Neuronal stem cell (in vitro differentiated cells): ENCODE results near the gene HTATSF1.

Source experiments
- DNase-seq: peaks from one replicate; pipeline ENCODE4 v3.0.0-alpha.2; 2013; ENCODE audit warnings: low spot score
- H2AFZ ChIP-seq: one replicate; pipeline ENCODE4 v1.6.1; 2013; ENCODE audit warnings: mild to moderate bottlenecking, low read length, inconsistent platforms
- H2AK5ac ChIP-seq: 2 replicates; pipeline ENCODE4 v1.6.1; 2013; ENCODE audit warnings: low read depth, mild to moderate bottlenecking, inconsistent platforms, low read length, moderate library complexity, mixed read lengths
- H2BK120ac ChIP-seq: 2 replicates; pipeline ENCODE4 v1.6.1; 2013; ENCODE audit warnings: low read depth, mild to moderate bottlenecking, inconsistent platforms, low read length, moderate library complexity, mixed read lengths
- H2BK12ac ChIP-seq: one replicate; pipeline ENCODE4 v1.6.1; 2013; ENCODE audit warnings: low read length, inconsistent platforms
- H2BK15ac ChIP-seq: 2 replicates; pipeline ENCODE4 v1.6.1; 2013; ENCODE audit warnings: mild to moderate bottlenecking, low read length, inconsistent platforms, mixed read lengths
- H2BK5ac ChIP-seq: one replicate; pipeline ENCODE4 v1.6.1; 2013; ENCODE audit warnings: inconsistent platforms, mild to moderate bottlenecking, low read length, moderate library complexity
- H3K14ac ChIP-seq: one replicate; pipeline ENCODE4 v1.6.1; 2013; ENCODE audit warnings: low read length, inconsistent platforms
- H3K18ac ChIP-seq: 2 replicates; pipeline ENCODE4 v1.6.1; 2013; ENCODE audit warnings: low read length, inconsistent platforms
- H3K23ac ChIP-seq: 2 replicates; pipeline ENCODE4 v1.6.1; 2013; ENCODE audit warnings: low read depth, mild to moderate bottlenecking, mixed read lengths, low read length, inconsistent platforms; ENCODE audit not compliant: poor library complexity
- H3K27ac ChIP-seq: replicated peaks from 3 replicates; pipeline ENCODE4 v1.5.1; 2013; ENCODE audit warnings: low read length, inconsistent platforms
- H3K27me3 ChIP-seq, 3 experiments: 2 replicates each; pipeline ENCODE4 v1.6.1; 2013; ENCODE audit warnings: low read length in 3 of 3, mild to moderate bottlenecking in 2 of 3, inconsistent platforms in 1 of 3, low read depth in 1 of 3, mixed read lengths in 1 of 3, moderate library complexity in 1 of 3; ENCODE audit not compliant: control insufficient read depth in 3 of 3, insufficient read depth in 3 of 3
- H3K36me3 ChIP-seq, 2 donors: replicated peaks in 1 of 2; 2 replicates each; pipeline ENCODE4 v1.6.1; 2013; ENCODE audit warnings: low read length in 2 of 2; ENCODE audit not compliant: control insufficient read depth in 2 of 2, insufficient read depth in 2 of 2
- H3K4ac ChIP-seq: 2 replicates; pipeline ENCODE4 v1.6.1; 2013; ENCODE audit warnings: inconsistent platforms, mild to moderate bottlenecking, low read length, moderate library complexity
- H3K4me1 ChIP-seq, 2 donors: 1 replicate in 1 of 2; 2 replicates in 1 of 2; pipeline ENCODE4 v1.6.1; 2013; ENCODE audit warnings: low read length in 2 of 2, low read depth in 1 of 2; ENCODE audit not compliant: control insufficient read depth in 2 of 2, insufficient read depth in 1 of 2
- H3K4me2 ChIP-seq: one replicate; pipeline ENCODE4 v1.6.1; 2013; ENCODE audit warnings: mild to moderate bottlenecking, low read length, inconsistent platforms; ENCODE audit not compliant: insufficient read depth, poor library complexity, severe bottlenecking
- H3K4me3 ChIP-seq, 2 donors: 2 replicates each; pipeline ENCODE4 v1.5.1; 2013; ENCODE audit warnings: low read length in 2 of 2, mild to moderate bottlenecking in 2 of 2, inconsistent platforms in 1 of 2, moderate library complexity in 1 of 2
- H3K79me1 ChIP-seq: one replicate; pipeline ENCODE4 v1.6.1; 2013; ENCODE audit warnings: low read depth, mild to moderate bottlenecking, inconsistent platforms, low read length, moderate library complexity
- H3K9ac ChIP-seq: one replicate; pipeline ENCODE4 v1.6.1; 2013; ENCODE audit warnings: mild to moderate bottlenecking, low read depth, low read length, inconsistent platforms; ENCODE audit not compliant: poor library complexity
- H3K9me3 ChIP-seq, 2 donors: replicated peaks in 1 of 2; 2 replicates each; pipeline versions ENCODE3 to v1.6.1; 2013; ENCODE audit warnings: low read length in 2 of 2, mild to moderate bottlenecking in 2 of 2, inconsistent platforms in 1 of 2, low read depth in 1 of 2, mixed read lengths in 1 of 2, moderate library complexity in 1 of 2; ENCODE audit not compliant: control insufficient read depth in 2 of 2, insufficient read depth in 1 of 2
- H4K8ac ChIP-seq: one replicate; pipeline ENCODE4 v1.6.1; 2013; ENCODE audit warnings: low read depth, mild to moderate bottlenecking, inconsistent platforms, low read length, moderate library complexity
- H4K91ac ChIP-seq: one replicate; pipeline ENCODE4 v1.6.1; 2013; ENCODE audit warnings: low read length, low read depth, mild to moderate bottlenecking, inconsistent platforms; ENCODE audit not compliant: poor library complexity
- WGBS, 2 donors: extraction: QIAGEN DNeasy Blood & Tissue Kit; methylation state at CpG; one replicate each; pipeline ENCODE4 v1.1.7; 2013; ENCODE audit warnings: missing lambda C conversion rate in 2 of 2, mixed read lengths in 1 of 2; ENCODE audit not compliant: insufficient read length in 2 of 2, insufficient replicate concordance in 1 of 2; ENCODE audit errors: extremely low coverage in 2 of 2; 5-methylcytosine and 5-hydroxymethylcytosine counted together

HTATSF1 gene

GRCh38 chrX:136495043-136495442, 2.3 kb upstream of the HTATSF1 start:
- Histone ChIP-seq H3K18ac (no peak overlapping the region), H3K9ac (no peak overlapping the region), H3K4me3 (no peak overlapping the region), H3K79me1 (no peaks in the 10 kb centered on the region), H3K9me3 (no peaks in the 10 kb centered on the region), H2BK5ac (no peak overlapping the region), H2BK12ac (no peak overlapping the region), H2AFZ (no peak overlapping the region), H3K14ac (no peak overlapping the region), H2AK5ac (no peak overlapping the region), H2BK15ac (no peak overlapping the region), H3K23ac (no peak overlapping the region), H3K4me2 (no peak overlapping the region), H2BK120ac (no peak overlapping the region), H4K91ac (no peak overlapping the region), H3K36me3 (peaks cover 0 to 5% of the 10 kb centered on the region in 2 donors), H3K27ac (no peak overlapping the region), H3K4ac (no peak overlapping the region), H3K27me3 (peaks cover 0 to 20% (median 0%) of the 10 kb centered on the region in 3 experiments), H4K8ac (no peak overlapping the region), H3K4me1 (no peaks in the 10 kb centered on the region)
- DNase-seq, result no peak
- no CpG with 5 or more reads among the region's 4 CpGs for WGBS, 2 donors

GRCh38 chrX:136496186-136496763, 1.1 kb upstream of the HTATSF1 start:
- Histone ChIP-seq H3K27ac (peak overlapping the region; percentile 94), H3K36me3 (peaks cover 2 to 17% of the 10 kb centered on the region in 2 donors), H2BK15ac (no peak overlapping the region), H3K4me1 (no peaks in the 10 kb centered on the region), H2BK5ac (no peak overlapping the region), H2AFZ (peak overlapping the region; percentile 86), H3K4me2 (peak overlapping the region; percentile 54), H3K9ac (no peak overlapping the region), H2BK120ac (no peak overlapping the region), H3K79me1 (no peaks in the 10 kb centered on the region), H3K4ac (no peak overlapping the region), H4K91ac (no peak overlapping the region), H3K14ac (no peak overlapping the region), H3K9me3 (no peaks in the 10 kb centered on the region), H3K18ac (no peak overlapping the region), H3K23ac (no peak overlapping the region), H3K27me3 (peaks cover 0 to 13% (median 0%) of the 10 kb centered on the region in 3 experiments), H4K8ac (no peak overlapping the region), H2AK5ac (no peak overlapping the region), H2BK12ac (no peak overlapping the region), H3K4me3 (peak overlapping the region; percentile 65 to 81)
- no peak for DNase-seq
- no CpG with 5 or more reads among the region's 13 CpGs for WGBS, 2 donors

DNA sequence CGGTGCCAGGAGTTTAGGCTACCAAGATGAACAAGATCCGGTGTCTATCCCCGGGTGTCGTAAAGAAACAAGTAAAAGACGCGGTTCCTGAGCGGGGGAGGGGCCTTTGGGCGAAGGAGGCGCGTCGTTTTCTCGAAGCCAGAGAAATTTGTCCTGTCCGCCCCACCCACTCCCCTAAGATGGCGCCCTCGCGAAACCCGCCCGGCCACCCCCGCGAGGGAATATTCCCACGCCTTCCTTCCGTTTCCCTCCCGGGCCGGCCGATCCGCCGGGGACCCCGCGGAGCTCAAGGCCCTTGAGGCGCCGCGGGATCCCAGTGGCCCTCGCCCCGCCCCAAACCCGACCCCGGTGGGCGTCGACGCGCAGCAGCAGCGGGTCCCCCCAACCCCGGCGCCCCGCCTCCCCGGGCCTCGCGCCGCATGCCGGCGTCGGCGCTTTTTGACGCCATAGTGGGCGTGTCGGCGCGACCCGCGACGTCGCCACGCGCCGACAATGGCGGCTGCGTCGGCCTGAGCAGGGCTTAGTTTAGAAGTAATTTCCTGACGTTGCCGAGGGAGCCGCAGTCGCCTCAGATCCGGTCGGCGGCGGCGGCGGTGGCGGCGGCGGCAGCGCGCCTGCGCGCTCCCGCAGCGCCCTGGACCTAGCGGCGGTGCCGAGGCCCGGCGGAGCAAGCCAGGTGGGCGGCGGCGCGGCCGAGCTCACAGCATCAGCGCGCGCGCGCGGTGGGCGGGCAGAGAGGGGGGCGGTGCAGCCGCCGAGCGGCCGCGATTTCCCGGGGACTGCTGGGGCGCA, 432 bp upstream of the HTATSF1 start:
- no peak overlapping the region for H4K8ac ChIP-seq
- H3K36me3 ChIP-seq, result peaks cover 2 to 24% of the 10 kb centered on the region in 2 donors
- H3K4me1 ChIP-seq, result no peaks in the 10 kb centered on the region
- peak overlapping the region; percentile 85 for H3K18ac ChIP-seq
- peak overlapping the region; percentile 54 for H3K4me2 ChIP-seq
- H2AFZ ChIP-seq, result peak overlapping the region; percentile 86
- peak overlapping the region; percentile 81 for H3K9ac ChIP-seq
- H2BK120ac ChIP-seq, result no peak overlapping the region
- H3K27me3 ChIP-seq, result peaks cover 0 to 13% (median 0%) of the 10 kb centered on the region in 3 experiments
- H3K23ac ChIP-seq, result no peak overlapping the region
- no peak overlapping the region for H2BK15ac ChIP-seq
- no peak overlapping the region for H4K91ac ChIP-seq
- peak overlapping the region; percentile 94 for H3K27ac ChIP-seq
- no peaks in the 10 kb centered on the region for H3K9me3 ChIP-seq
- no peak overlapping the region for H2AK5ac ChIP-seq
- peak; percentile 69 for DNase-seq
- H3K14ac ChIP-seq, result no peak overlapping the region
- H3K79me1 ChIP-seq, result no peaks in the 10 kb centered on the region
- no peak overlapping the region for H2BK12ac ChIP-seq
- peak overlapping the region; percentile 65 to 85 for H3K4me3 ChIP-seq
- no peak overlapping the region for H3K4ac ChIP-seq
- WGBS, 2 donors, result no CpG with 5 or more reads among the region's 111 CpGs
- no peak overlapping the region for H2BK5ac ChIP-seq

- H2BK5ac ChIP-seq, result no peak overlapping the region
- no peak overlapping the region for H2BK15ac ChIP-seq
- no peak overlapping the region for H3K4me2 ChIP-seq
- H3K27ac ChIP-seq, result no peak overlapping the region
- H2AK5ac ChIP-seq, result no peak overlapping the region
- H3K18ac ChIP-seq, result no peak overlapping the region
- H2AFZ ChIP-seq, result no peak overlapping the region
- no peak overlapping the region for H3K14ac ChIP-seq
- H3K9me3 ChIP-seq, result no peaks in the 10 kb centered on the region
- H3K4me1 ChIP-seq, result no peaks in the 10 kb centered on the region
- H3K4me3 ChIP-seq, result no peak overlapping the region
- H3K4ac ChIP-seq, result no peak overlapping the region
- peaks cover 0 to 12% (median 0%) of the 10 kb centered on the region in 3 experiments for H3K27me3 ChIP-seq
- DNase-seq, result no peak
- no CpG with 5 or more reads among the region's 5 CpGs for WGBS, 2 donors
- H2BK12ac ChIP-seq, result no peak overlapping the region
- H3K36me3 ChIP-seq, result no peaks in the 10 kb centered on the region
- H3K23ac ChIP-seq, result no peak overlapping the region
- no peak overlapping the region for H4K91ac ChIP-seq
- H3K9ac ChIP-seq, result no peak overlapping the region
- H3K79me1 ChIP-seq, result no peaks in the 10 kb centered on the region
- no peak overlapping the region for H4K8ac ChIP-seq
- no peak overlapping the region for H2BK120ac ChIP-seq
These were observed 21.7 kb downstream of the HTATSF1 start for GRCh38 chrX:136519069-136519468.
